ENCODE results near the gene MAP4K2.

MAP4K2 gene

GRCh38 chr11:64751136-64751535 lies 51.9 kb downstream of the MAP4K2 start:
- TF ChIP-seq, protein P1, sequence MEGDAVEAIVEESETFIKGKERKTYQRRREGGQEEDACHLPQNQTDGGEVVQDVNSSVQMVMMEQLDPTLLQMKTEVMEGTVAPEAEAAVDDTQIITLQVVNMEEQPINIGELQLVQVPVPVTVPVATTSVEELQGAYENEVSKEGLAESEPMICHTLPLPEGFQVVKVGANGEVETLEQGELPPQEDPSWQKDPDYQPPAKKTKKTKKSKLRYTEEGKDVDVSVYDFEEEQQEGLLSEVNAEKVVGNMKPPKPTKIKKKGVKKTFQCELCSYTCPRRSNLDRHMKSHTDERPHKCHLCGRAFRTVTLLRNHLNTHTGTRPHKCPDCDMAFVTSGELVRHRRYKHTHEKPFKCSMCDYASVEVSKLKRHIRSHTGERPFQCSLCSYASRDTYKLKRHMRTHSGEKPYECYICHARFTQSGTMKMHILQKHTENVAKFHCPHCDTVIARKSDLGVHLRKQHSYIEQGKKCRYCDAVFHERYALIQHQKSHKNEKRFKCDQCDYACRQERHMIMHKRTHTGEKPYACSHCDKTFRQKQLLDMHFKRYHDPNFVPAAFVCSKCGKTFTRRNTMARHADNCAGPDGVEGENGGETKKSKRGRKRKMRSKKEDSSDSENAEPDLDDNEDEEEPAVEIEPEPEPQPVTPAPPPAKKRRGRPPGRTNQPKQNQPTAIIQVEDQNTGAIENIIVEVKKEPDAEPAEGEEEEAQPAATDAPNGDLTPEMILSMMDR (IDR thresholded peaks at IDR 0.05; ENCODE audit: low read depth, low read length), result no peak
- in situ Hi-C loops (cut with HindIII; ENCODE audit: low sequenced_read_pairs), result no loop called here

DNA sequence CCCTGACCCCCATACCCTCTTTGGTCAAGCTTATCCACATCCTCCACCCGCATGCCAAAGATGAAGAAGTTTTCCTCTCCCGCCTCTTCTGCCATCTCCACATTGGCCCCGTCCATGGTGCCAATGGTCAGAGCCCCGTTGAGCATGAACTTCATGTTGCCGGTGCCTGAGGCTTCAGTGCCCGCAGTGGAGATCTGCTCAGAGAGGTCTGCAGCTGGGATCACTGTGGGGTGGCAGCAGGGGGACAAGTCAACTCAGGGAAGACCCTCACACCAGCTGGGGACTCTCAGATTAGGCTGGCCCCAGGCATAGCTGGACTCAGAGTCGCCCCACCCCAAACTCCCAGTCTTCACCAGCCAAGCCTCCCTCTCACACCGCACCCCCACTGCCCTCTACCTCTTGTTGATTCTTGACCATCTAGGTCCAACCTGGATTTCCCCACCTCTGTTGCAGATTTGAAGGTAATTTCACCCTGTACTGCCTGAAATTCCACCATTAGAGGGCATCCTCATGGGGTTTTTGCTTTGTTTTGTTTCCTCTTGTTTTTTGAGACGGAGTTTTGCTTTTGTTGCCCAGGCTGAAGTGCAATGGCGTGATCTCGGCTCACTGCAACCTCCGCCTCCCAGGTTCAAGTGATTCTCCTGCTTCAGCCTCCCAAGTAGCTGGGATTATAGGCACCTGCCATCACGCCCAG lies 52.5 kb downstream of the MAP4K2 start:
- DNase-seq (ENCODE audit: low read depth, low spot score), result no peak
- no peak overlapping the region for H3K4me3 ChIP-seq (ENCODE audit: low read depth, low read length)
- in situ Hi-C loops (cut with HindIII; ENCODE audit: low sequenced_read_pairs), result no loop called here
- TF ChIP-seq, protein P1 (IDR thresholded peaks at IDR 0.05; ENCODE audit: low read depth, low read length), result peak; percentile 16

More at GRCh38 chr11:64751136-64751535, 51.9 kb downstream of the MAP4K2 start:
- DNase-seq (ENCODE audit: low read depth, low spot score), result no peak
- no peak overlapping the region for H3K4me3 ChIP-seq (ENCODE audit: low read depth, low read length)

GRCh38 chr11:64747961-64748665 lies 54.9 kb downstream of the MAP4K2 start:
- no peak for DNase-seq (ENCODE audit: low read depth, low spot score)
- TF ChIP-seq, protein P1 (IDR thresholded peaks at IDR 0.05; ENCODE audit: low read depth, low read length), result no peak
- no peak overlapping the region for H3K4me3 ChIP-seq (ENCODE audit: low read depth, low read length)
- in situ Hi-C loops (cut with HindIII; ENCODE audit: low sequenced_read_pairs), result no loop called here

DNA sequence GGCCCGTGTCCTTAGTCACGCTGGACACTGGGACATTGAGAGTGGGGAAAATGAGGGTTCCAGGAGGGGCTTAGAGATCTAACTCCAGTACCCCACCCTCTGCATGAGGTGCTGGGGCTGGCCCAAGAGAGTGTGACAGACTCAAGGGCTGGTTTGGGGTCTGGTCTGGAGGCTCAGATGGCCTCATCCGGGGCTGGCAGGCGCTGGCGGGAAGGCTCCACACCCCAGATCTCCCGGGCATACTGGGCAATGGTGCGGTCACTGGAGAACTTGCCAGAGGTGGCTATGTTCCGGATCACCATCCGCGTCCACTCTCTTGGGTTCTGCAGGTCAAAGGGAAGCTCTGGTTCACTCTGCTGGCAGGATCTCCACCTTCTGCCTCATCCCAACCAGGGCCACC lies 56.5 kb downstream of the MAP4K2 start:
- in situ Hi-C loops (cut with HindIII; ENCODE audit: low sequenced_read_pairs), result no loop called here
- DNase-seq (ENCODE audit: low read depth, low spot score), result no peak
- TF ChIP-seq, protein P1 (IDR thresholded peaks at IDR 0.05; ENCODE audit: low read depth, low read length), result no peak
- H3K4me3 ChIP-seq (ENCODE audit: low read depth, low read length), result no peak overlapping the region

- TF ChIP-seq, protein P1 (IDR thresholded peaks at IDR 0.05; ENCODE audit: low read depth, low read length), result no peak
- DNase-seq (ENCODE audit: low read depth, low spot score), result peak; percentile 56
- in situ Hi-C loops (cut with HindIII; ENCODE audit: low sequenced_read_pairs), result no loop called here
Measured at GRCh38 chr11:64745521-64746328, 57.3 kb downstream of the MAP4K2 start.

GRCh38 chr11:64745189-64745520 lies 57.9 kb downstream of the MAP4K2 start:
- in situ Hi-C loops (cut with HindIII; ENCODE audit: low sequenced_read_pairs), result no loop called here
- no peak for DNase-seq (ENCODE audit: low read depth, low spot score)
- TF ChIP-seq, protein P1 (IDR thresholded peaks at IDR 0.05; ENCODE audit: low read depth, low read length), result no peak
- H3K4me3 ChIP-seq (ENCODE audit: low read depth, low read length), result peak overlapping the region; percentile 24

More at GRCh38 chr11:64745521-64746328, 57.3 kb downstream of the MAP4K2 start:
- peak overlapping the region; percentile 24 for H3K4me3 ChIP-seq (ENCODE audit: low read depth, low read length)
